Keratinocyte (primary cell): ENCODE measurements around the gene TMEM109. TPM values are rescaled to one million over a fixed set of nuclear protein-coding genes. Genes with fewer than 3 reads are reported as not detected.

Source experiments
- DNase-seq: peaks from one replicate; pipeline ENCODE4 v3.0.0-alpha.2; 2011; ENCODE audit warnings: low read depth, missing footprints, low spot score
- FAIRE-seq: peaks from 2 replicates; lab custom pipeline; 2011; peaks lifted over from hg19 to GRCh38; lab: Jason Lieb, UNC
- H2AFZ ChIP-seq: 2 replicates; pipeline ENCODE4 v1.6.0; 2012; ENCODE audit warnings: low read length, control low read depth, inconsistent platforms; ENCODE audit not compliant: control insufficient read depth
- H3K27ac ChIP-seq: 2 replicates; pipeline ENCODE4 v1.5.1; 2011; ENCODE audit warnings: low read length; ENCODE audit not compliant: control insufficient read depth, insufficient read depth
- H3K27me3 ChIP-seq: 3 replicates; pipeline ENCODE4 v1.6.0; 2011; ENCODE audit warnings: low read length; ENCODE audit not compliant: control insufficient read depth, insufficient read depth; ENCODE audit errors: extremely low read depth
- H3K36me3 ChIP-seq, 2 experiments: 2 replicates in 1 of 2; 3 replicates in 1 of 2; pipeline ENCODE4 v1.5.1; 2011; ENCODE audit warnings: low read length in 2 of 2, mild to moderate bottlenecking in 1 of 2; ENCODE audit not compliant: control insufficient read depth in 2 of 2, insufficient read depth in 2 of 2; ENCODE audit errors: extremely low read depth in 1 of 2
- H3K4me1 ChIP-seq: 3 replicates; pipeline ENCODE4 v1.5.1; 2011; ENCODE audit warnings: low read length; ENCODE audit not compliant: control insufficient read depth, insufficient read depth; ENCODE audit errors: extremely low read depth
- H3K4me2 ChIP-seq: 3 replicates; pipeline ENCODE4 v1.6.0; 2011; ENCODE audit warnings: low read depth, low read length; ENCODE audit not compliant: control insufficient read depth, insufficient read depth; ENCODE audit errors: extremely low read depth
- H3K4me3 ChIP-seq, 3 experiments: fragments of 200-600 bp in 1 of 3; sonication (generic) in 1 of 3; 2 replicates in 2 of 3; 3 replicates in 1 of 3; pipeline ENCODE4 v1.5.1; 2011 to 2016; ENCODE audit warnings: low read length in 3 of 3, mild to moderate bottlenecking in 3 of 3, control low read depth in 2 of 3, inconsistent platforms in 1 of 3, low read depth in 1 of 3, mixed read lengths in 1 of 3, mixed run types in 1 of 3, moderate library complexity in 1 of 3; ENCODE audit not compliant: control insufficient read depth in 2 of 3, insufficient read depth in 2 of 3; ENCODE audit errors: extremely low read depth in 1 of 3
- H3K79me2 ChIP-seq: 2 replicates; pipeline ENCODE4 v1.6.0; 2012; ENCODE audit warnings: low read length; ENCODE audit not compliant: control insufficient read depth, insufficient read depth
- H3K9ac ChIP-seq: 3 replicates; pipeline ENCODE4 v1.6.0; 2011; ENCODE audit warnings: low read length; ENCODE audit not compliant: control insufficient read depth, insufficient read depth; ENCODE audit errors: extremely low read depth
- H3K9me1 ChIP-seq: 3 replicates; pipeline ENCODE4 v1.6.0; 2011; ENCODE audit warnings: low read length; ENCODE audit not compliant: control insufficient read depth, insufficient read depth; ENCODE audit errors: extremely low read depth
- H3K9me3 ChIP-seq: 2 replicates; pipeline ENCODE4 v1.5.1; 2012; ENCODE audit warnings: low read depth, low read length; ENCODE audit not compliant: control insufficient read depth
- H4K20me1 ChIP-seq: 3 replicates; pipeline ENCODE4 v1.6.0; 2011; ENCODE audit warnings: low read length; ENCODE audit not compliant: control insufficient read depth, insufficient read depth; ENCODE audit errors: extremely low read depth
- EZH2 ChIP-seq: IDR thresholded peaks from one replicate; pipeline ENCODE4 v1.6.1; 2012; ENCODE audit warnings: inconsistent platforms, mild to moderate bottlenecking, low read length, moderate library complexity
- dilution Hi-C: fragments of 300-500 bp; cut with MboI; formaldehyde crosslinking; loops from one replicate; pipeline ENCODE4 v1.7.0; 2020; ENCODE audit warnings: low sequenced_read_pairs; ENCODE audit not compliant: extremely low pct_ligation_motif_present
- polyA plus RNA-seq, 5 experiments: library from polyadenylated mRNA; depleted of rRNA in 3 of 5; stranded (reverse) in 3 of 5; stranded (forward) in 1 of 5; unstranded in 1 of 5; fragments of >200 nt; gene quantifications; 1 replicate in 1 of 5; 2 replicates in 3 of 5; 3 replicates in 1 of 5; pipeline versions ENCODE4 v1.2.1 to v1.2.3, GENCODE V29; 2011 to 2012; ENCODE audit warnings: missing spikeins in 2 of 5, low read depth in 1 of 5, low replicate concordance in 1 of 5
- TF ChIP-seq, protein P1 (sequence below), 3 experiments: IDR thresholded peaks in 1 of 3; conservative IDR thresholded peaks in 1 of 3; optimal IDR thresholded peaks in 1 of 3; 2 replicates in 2 of 3; 3 replicates in 1 of 3; pipeline versions ENCODE3 to v1.5.1; 2011; ENCODE audit warnings: low read length in 3 of 3, mild to moderate bottlenecking in 3 of 3, moderate library complexity in 2 of 3, control low read depth in 1 of 3, inconsistent platforms in 1 of 3; ENCODE audit not compliant: insufficient read depth in 2 of 3; ENCODE audit errors: extremely low read depth in 1 of 3

TMEM109 gene
- polyA plus RNA-seq, 1 donor (not counting 4 experiments of a cell fraction or from before 2014, with no cell fraction given), result 25.2 TPM

DNA sequence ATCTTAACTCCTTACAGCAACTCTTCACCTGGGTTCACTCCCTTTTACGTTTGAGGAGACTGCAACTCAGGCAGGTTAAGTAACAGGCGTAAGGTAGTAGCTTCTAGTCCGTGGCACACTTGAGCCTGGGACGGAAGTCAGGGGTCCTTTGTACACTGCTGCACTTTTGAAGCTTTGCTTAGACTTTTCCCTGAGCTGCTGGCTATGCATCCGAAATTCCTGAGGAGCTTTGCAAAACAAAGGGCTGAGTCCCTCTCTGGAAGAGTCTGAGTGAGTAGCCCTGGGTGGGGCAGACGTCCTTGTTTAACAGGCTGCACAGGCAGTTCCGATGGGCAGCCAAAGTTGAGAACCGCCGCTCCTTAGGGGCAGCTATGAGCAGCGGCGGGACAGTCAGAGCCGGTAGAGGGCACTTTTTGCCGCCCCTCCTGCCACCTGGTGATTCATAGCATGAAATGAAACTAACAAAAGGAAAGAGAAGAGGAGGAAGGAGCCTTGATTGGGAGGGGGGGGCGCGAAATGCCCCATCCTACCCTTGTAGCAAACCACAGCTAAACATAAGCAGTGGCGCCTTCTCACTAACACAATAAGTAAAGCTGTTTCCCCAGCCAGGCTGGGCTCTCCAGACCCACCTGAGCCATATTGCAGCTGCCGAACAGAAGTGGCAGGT lies 1.4 kb downstream of the TMEM109 start:
- Histone ChIP-seq H3K4me2 (peak overlapping the region; percentile 71), H2AFZ (peak overlapping the region; percentile 12), H4K20me1 (peaks cover 2% of the 10 kb centered on the region), H3K79me2 (peaks cover 36% of the 10 kb centered on the region), H3K9me1 (peaks cover 4% of the 10 kb centered on the region), H3K27me3 (no peaks in the 10 kb centered on the region), H3K36me3 (peaks cover 4 to 7% of the 10 kb centered on the region in 2 experiments), H3K4me1 (peaks cover 52% of the 10 kb centered on the region), H3K4me3 (peak overlapping the region; percentile 65 to 85 (median 75)), H3K9ac (peak overlapping the region; percentile 77), H3K9me3 (no peaks in the 10 kb centered on the region), H3K27ac (peak overlapping the region; percentile 81)
- DNase-seq, result no peak
- dilution Hi-C loops, result no loop called here
- TF ChIP-seq EZH2, result no peak
- TF ChIP-seq, protein P1, sequence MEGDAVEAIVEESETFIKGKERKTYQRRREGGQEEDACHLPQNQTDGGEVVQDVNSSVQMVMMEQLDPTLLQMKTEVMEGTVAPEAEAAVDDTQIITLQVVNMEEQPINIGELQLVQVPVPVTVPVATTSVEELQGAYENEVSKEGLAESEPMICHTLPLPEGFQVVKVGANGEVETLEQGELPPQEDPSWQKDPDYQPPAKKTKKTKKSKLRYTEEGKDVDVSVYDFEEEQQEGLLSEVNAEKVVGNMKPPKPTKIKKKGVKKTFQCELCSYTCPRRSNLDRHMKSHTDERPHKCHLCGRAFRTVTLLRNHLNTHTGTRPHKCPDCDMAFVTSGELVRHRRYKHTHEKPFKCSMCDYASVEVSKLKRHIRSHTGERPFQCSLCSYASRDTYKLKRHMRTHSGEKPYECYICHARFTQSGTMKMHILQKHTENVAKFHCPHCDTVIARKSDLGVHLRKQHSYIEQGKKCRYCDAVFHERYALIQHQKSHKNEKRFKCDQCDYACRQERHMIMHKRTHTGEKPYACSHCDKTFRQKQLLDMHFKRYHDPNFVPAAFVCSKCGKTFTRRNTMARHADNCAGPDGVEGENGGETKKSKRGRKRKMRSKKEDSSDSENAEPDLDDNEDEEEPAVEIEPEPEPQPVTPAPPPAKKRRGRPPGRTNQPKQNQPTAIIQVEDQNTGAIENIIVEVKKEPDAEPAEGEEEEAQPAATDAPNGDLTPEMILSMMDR (optimal IDR thresholded peaks at IDR 0.05 in 1 of 3, IDR thresholded peaks at IDR 0.05 in 1 of 3, conservative IDR thresholded peaks at IDR 0.05 in 1 of 3; ENCODE audit: extremely low read depth in 1 of 3, insufficient read depth in 2 of 3, low read length in 3 of 3), result peak in 1 of 3 experiments; percentile 58
- no peak for FAIRE-seq

DNA sequence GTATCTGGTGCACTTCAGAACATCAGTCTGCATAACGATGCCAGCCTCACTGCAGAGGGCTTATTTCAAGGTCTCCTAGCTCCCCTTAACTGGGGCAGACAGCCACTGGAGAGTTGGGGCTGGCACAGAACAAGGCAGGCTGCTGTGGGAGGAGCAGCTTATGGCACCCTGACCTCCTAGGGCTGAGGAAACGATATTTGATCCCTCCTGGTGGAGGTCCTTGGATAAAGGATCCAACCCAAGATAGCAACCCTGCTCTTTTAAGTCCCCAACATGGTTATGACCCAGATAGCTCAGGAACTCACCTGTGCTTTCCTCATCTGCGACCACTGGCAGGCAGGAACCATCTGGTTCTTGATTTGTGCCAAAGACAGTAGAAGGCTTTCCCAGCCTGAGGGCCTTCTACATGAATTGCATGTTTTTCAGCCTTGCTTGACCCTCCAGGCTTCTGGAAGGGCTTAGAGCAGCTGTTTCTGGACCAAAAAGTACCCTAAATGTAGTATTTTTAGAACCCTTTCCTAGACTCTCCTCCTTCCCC lies 2.8 kb downstream of the TMEM109 start:
- dilution Hi-C loops, result no loop called here
- FAIRE-seq (no peak), DNase-seq (no peak)
- H3K79me2 ChIP-seq, result peaks cover 38% of the 10 kb centered on the region
- H3K9ac ChIP-seq, result peak overlapping the region; percentile 19
- H3K27me3 ChIP-seq, result no peaks in the 10 kb centered on the region
- no peaks in the 10 kb centered on the region for H3K9me3 ChIP-seq
- H3K36me3 ChIP-seq, result peaks cover 14% of the 10 kb centered on the region in 2 experiments
- peaks cover 52% of the 10 kb centered on the region for H3K4me1 ChIP-seq
- no peak overlapping the region for H3K4me3 ChIP-seq
- peaks cover 4% of the 10 kb centered on the region for H3K9me1 ChIP-seq
- H2AFZ ChIP-seq, result no peak overlapping the region
- no peak for TF ChIP-seq EZH2
- TF ChIP-seq, protein P1 (optimal IDR thresholded peaks at IDR 0.05 in 1 of 3, IDR thresholded peaks at IDR 0.05 in 1 of 3, conservative IDR thresholded peaks at IDR 0.05 in 1 of 3; ENCODE audit: extremely low read depth in 1 of 3, insufficient read depth in 2 of 3, low read length in 3 of 3), result no peak
- peaks cover 2% of the 10 kb centered on the region for H4K20me1 ChIP-seq
- H3K4me2 ChIP-seq, result peak overlapping the region; percentile 7
- H3K27ac ChIP-seq, result peak overlapping the region; percentile 68
